GM13977 (cell line): ENCODE data around the gene TSEN15.

ENCODE experiments used
- DNase-seq: peaks from one replicate; pipeline ENCODE4 v3.0.0; 2012; ENCODE audit warnings: low spot score
- in situ Hi-C: fragments of 300-500 bp; cut with MboI; formaldehyde crosslinking; loops from one replicate; pipeline ENCODE4 v1.12.0; 2022; ENCODE audit warnings: low sequenced_read_pairs, low pct_unique_long_range_greater_than_20kb, mixed read lengths, inconsistent platforms; ENCODE audit not compliant: unreplicated experiment
- TF ChIP-seq, protein P1 (sequence below): IDR thresholded peaks from 2 replicates; pipeline ENCODE4 v1.5.1; 2012; ENCODE audit warnings: mild to moderate bottlenecking, control low read depth; ENCODE audit not compliant: insufficient read depth; ENCODE audit errors: extremely low read depth, missing control alignments

The TSEN15 gene

DNA sequence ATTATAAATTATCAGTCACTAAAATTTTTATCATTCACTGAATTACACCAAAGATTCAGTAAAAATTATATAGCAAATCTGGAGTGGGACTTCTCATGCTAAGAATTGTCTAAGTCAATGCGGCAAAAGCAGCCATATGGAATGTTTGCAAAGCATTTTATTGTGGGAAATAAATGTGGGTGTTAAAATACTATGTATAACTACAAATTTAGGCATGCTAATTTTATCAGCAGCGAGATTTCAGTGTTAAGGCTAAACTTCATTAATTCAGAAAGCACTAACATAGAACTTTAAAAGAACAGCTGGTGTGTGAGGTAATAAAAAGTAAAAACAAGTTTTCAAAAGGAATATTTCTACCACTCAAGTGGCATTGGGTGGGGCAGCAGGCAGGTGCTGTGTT lies 35.4 kb upstream of the TSEN15 start:
- DNase-seq = no peak
- TF ChIP-seq, protein P1, sequence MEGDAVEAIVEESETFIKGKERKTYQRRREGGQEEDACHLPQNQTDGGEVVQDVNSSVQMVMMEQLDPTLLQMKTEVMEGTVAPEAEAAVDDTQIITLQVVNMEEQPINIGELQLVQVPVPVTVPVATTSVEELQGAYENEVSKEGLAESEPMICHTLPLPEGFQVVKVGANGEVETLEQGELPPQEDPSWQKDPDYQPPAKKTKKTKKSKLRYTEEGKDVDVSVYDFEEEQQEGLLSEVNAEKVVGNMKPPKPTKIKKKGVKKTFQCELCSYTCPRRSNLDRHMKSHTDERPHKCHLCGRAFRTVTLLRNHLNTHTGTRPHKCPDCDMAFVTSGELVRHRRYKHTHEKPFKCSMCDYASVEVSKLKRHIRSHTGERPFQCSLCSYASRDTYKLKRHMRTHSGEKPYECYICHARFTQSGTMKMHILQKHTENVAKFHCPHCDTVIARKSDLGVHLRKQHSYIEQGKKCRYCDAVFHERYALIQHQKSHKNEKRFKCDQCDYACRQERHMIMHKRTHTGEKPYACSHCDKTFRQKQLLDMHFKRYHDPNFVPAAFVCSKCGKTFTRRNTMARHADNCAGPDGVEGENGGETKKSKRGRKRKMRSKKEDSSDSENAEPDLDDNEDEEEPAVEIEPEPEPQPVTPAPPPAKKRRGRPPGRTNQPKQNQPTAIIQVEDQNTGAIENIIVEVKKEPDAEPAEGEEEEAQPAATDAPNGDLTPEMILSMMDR = no peak
- in situ Hi-C loops = no loop called here

DNA sequence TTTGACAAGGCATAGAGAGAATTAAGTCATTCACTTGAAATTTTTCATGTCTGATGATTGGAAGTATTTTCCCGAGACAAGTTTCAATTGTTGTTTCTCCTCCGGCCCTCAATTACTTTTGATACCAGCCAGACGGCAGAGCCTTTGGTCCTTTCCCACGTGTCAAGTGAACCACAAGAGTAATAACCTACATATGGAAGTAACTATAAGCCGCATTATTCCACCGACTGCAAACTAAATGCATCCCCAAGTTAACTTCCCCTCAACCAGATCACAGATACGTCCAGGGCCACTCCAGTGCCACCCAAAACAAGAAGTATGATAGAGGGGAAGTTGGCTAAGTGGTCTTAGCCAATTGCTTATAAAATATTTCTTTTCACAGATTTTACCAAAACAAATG lies 34.2 kb upstream of the TSEN15 start:
- in situ Hi-C loops = no loop called here
- DNase-seq = no peak
- TF ChIP-seq, protein P1 = no peak

DNA sequence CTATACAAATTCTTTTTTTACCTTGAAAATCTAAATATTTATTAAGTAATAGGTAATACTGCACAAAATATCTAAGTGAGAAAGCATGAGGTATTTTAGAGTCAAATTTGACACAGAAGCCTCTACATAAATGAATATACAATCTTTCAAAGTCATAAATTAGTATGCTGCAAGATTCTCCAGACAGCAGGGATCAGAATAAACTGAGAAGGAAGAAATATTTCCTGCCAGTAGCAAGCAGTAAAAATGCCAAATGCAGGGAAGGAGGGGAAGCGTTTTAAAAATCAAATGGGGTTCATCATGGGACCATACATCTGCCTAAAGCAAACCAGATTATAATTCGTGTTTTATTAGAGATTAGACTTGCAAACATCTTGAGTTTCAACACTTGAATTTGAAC lies 32.9 kb upstream of the TSEN15 start:
- no peak for DNase-seq
- in situ Hi-C loops = no loop called here
- TF ChIP-seq, protein P1 = no peak

DNA sequence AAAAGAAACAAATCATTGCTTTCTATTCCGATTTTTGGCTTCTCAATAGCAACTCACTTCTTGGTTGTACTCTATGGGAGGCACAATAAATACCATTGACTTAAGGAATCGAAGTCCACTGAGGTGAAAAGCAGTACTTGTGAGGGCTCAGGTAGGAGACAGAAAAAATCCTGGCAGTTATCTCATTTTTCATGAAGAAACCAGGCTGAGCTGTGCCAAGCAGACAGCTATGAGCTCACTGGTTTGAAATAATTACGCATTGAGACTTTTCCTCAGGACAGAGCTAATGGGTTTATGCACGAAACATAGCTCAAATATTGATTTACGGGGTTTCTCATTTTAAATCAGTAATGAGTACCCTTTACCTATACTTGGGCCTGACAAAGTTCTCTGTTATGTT lies 32.5 kb upstream of the TSEN15 start:
- in situ Hi-C loops = no loop called here
- TF ChIP-seq, protein P1 = no peak
- no peak for DNase-seq

DNA sequence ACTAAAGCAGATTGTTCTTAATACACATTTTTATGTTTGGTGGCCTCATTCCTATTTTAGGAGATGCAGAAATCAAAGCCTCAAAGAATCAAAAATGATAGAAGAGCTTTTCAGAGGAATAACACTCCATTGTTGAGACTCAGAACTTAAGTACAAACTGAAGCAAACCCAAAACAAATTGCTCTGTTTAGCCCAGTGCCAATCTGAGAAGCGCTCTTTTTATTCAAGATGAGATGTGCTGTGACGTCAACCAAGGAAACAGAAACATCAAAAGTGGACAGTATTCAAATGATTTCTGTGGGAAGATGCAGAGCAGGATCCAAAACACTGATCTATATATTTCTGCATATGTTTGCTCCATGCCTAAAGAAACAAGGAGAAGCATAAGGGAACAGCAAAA lies 32.0 kb upstream of the TSEN15 start:
- TF ChIP-seq, protein P1 = no peak
- DNase-seq = no peak
- in situ Hi-C loops = no loop called here

DNA sequence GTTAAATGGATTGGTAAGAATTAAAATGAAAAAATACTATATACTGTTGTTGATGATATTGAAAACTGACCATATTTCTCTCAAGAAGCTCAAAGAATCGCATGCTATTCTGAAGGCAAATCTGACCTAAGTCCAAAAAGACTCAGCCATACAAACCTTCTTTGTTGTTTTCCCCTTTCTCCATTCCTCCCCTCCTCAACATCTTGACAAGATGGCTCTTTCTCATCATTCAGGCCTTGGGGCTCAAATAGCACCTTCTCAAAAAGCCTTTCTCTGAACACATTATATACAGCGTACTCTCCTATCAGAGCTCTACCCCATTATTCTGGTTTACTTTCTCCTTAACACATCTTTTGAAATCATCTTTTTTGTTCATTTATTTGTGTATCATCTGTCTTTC lies 31.2 kb upstream of the TSEN15 start:
- in situ Hi-C loops = no loop called here
- TF ChIP-seq, protein P1 = no peak
- DNase-seq = no peak

DNA sequence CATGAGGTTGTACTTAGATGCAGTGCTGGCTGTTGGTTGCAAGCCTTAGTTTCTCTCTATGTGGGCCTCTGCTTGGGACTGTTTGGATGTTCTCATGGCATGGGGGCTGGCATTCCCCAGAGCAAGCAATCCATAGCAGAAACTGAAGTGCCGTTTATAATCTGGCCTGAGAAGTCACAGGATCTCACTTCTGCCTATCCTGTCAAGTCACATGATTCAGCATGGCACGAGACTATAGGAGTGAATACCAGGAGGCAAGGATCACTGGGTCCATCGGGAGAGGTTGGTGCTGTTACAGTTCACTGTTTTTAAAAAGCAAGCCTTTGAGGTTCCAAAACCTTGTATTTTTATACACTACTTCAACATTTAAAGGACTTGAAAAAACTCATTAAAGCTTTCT lies 30.7 kb upstream of the TSEN15 start:
- TF ChIP-seq, protein P1 = no peak
- no peak for DNase-seq
- in situ Hi-C loops = no loop called here
